RWPE2 (cell line): ENCODE data around the gene PITHD1.

Source experiments
- ATAC-seq: fragments of 200-7000 bp; cut with Tn5 transposase; 3 replicates; pipeline ENCODE4 v1.9.1; 2021; ENCODE audit warnings: low read depth
- DNase-seq: peaks from one replicate; pipeline ENCODE4 v3.0.0-alpha.2; 2020; ENCODE audit warnings: low spot score
- H3K27ac ChIP-seq: fragments of 450-650 bp; 2 replicates; pipeline ENCODE4 v1.5.1; 2017; ENCODE audit warnings: mild to moderate bottlenecking; ENCODE audit not compliant: poor library complexity, severe bottlenecking
- H3K27me3 ChIP-seq: fragments of 250-450 bp; sonication (Bioruptor Pico); 2 replicates; pipeline ENCODE4 v1.5.1; 2021; ENCODE audit warnings: mild to moderate bottlenecking, moderate library complexity; ENCODE audit not compliant: insufficient read depth, poor library complexity, severe bottlenecking
- H3K36me3 ChIP-seq: fragments of 250-450 bp; sonication (Bioruptor Pico); 2 replicates; pipeline ENCODE4 v1.5.1; 2020; ENCODE audit warnings: low read depth, mild to moderate bottlenecking, moderate library complexity
- H3K4me1 ChIP-seq: fragments of 250-450 bp; sonication (Bioruptor Pico); 2 replicates; pipeline ENCODE4 v1.5.1; 2021; ENCODE audit warnings: mild to moderate bottlenecking, moderate library complexity; ENCODE audit not compliant: insufficient read depth, poor library complexity, severe bottlenecking
- H3K4me3 ChIP-seq: fragments of 250-450 bp; sonication (Bioruptor Pico); 2 replicates; pipeline ENCODE4 v1.5.1; 2021; ENCODE audit warnings: mild to moderate bottlenecking, moderate library complexity; ENCODE audit not compliant: severe bottlenecking
- H3K9me3 ChIP-seq: fragments of 250-450 bp; sonication (Bioruptor Pico); 2 replicates; pipeline ENCODE4 v1.5.1; 2021; ENCODE audit warnings: mild to moderate bottlenecking, moderate library complexity; ENCODE audit not compliant: severe bottlenecking
- CTCF ChIP-seq: fragments of 450-650 bp; IDR thresholded peaks from one replicate; pipeline ENCODE4 v1.5.1; 2017; ENCODE audit warnings: mild to moderate bottlenecking, moderate library complexity; ENCODE audit not compliant: poor library complexity, severe bottlenecking

The PITHD1 gene

GRCh38 chr1:23806280-23806679, 28.1 kb downstream of the PITHD1 start:
- H3K27me3 ChIP-seq, result no peaks in the 10 kb centered on the region
- H3K36me3 ChIP-seq, result 0 out of 2 replicates have a peak, but pooled peaks cover 7% of the 10 kb centered on the region
- TF ChIP-seq CTCF, result no peak
- no peak for DNase-seq
- no peaks in the 10 kb centered on the region for H3K4me1 ChIP-seq
- H3K4me3 ChIP-seq, result no peak overlapping the region
- ATAC-seq, result no peak
- no peaks in the 10 kb centered on the region for H3K9me3 ChIP-seq
- H3K27ac ChIP-seq, result no peak overlapping the region

- DNase-seq (no peak), ATAC-seq (no peak)
- H3K4me3 ChIP-seq, result no peak overlapping the region
- TF ChIP-seq CTCF, result no peak
- H3K27ac ChIP-seq, result no peak overlapping the region
- H3K9me3 ChIP-seq, result no peaks in the 10 kb centered on the region
- peaks cover 8% of the 10 kb centered on the region; the same call in 1 of the 2 replicates for H3K36me3 ChIP-seq
- H3K27me3 ChIP-seq, result no peaks in the 10 kb centered on the region
- H3K4me1 ChIP-seq, result no peaks in the 10 kb centered on the region
These were observed 29.2 kb downstream of the PITHD1 start for GRCh38 chr1:23807453-23807852.

- Histone ChIP-seq H3K36me3 (peaks cover 19% of the 10 kb centered on the region), H3K4me3 (no peak overlapping the region), H3K9me3 (no peaks in the 10 kb centered on the region), H3K27ac (no peak overlapping the region), H3K27me3 (no peaks in the 10 kb centered on the region), H3K4me1 (no peaks in the 10 kb centered on the region)
- ATAC-seq (peak; percentile 75), DNase-seq (no peak)
- TF ChIP-seq CTCF, result peak; percentile 84
These were observed 31.5 kb downstream of the PITHD1 start for GRCh38 chr1:23809751-23810171.

GRCh38 chr1:23810818-23811540, 32.8 kb downstream of the PITHD1 start:
- no peak overlapping the region for H3K4me3 ChIP-seq
- no peaks in the 10 kb centered on the region for H3K27me3 ChIP-seq
- peak; percentile 14 for TF ChIP-seq CTCF
- ATAC-seq, result peak; percentile 40; the same call in 2 of the 3 replicates
- no peak for DNase-seq
- H3K36me3 ChIP-seq, result peaks cover 24% of the 10 kb centered on the region
- H3K4me1 ChIP-seq, result no peaks in the 10 kb centered on the region
- no peak overlapping the region for H3K27ac ChIP-seq
- H3K9me3 ChIP-seq, result no peaks in the 10 kb centered on the region

GRCh38 chr1:23814016-23814415, 35.8 kb downstream of the PITHD1 start:
- no peak for TF ChIP-seq CTCF
- no peak overlapping the region for H3K4me3 ChIP-seq
- no peak for ATAC-seq
- no peaks in the 10 kb centered on the region for H3K4me1 ChIP-seq
- H3K27ac ChIP-seq, result no peak overlapping the region
- H3K9me3 ChIP-seq, result no peaks in the 10 kb centered on the region
- peaks cover 40% of the 10 kb centered on the region for H3K36me3 ChIP-seq
- H3K27me3 ChIP-seq, result no peaks in the 10 kb centered on the region
- no peak for DNase-seq
